ENCODE data around the gene SLC29A3. TPM values are rescaled to one million over a fixed set of nuclear protein-coding genes. Genes with fewer than 3 reads are reported as not detected.

SLC29A3 gene
- total and polyA plus RNA-seq, 2 of the 8 experiments (the other 6 are each of a cell fraction or from before 2014, with no cell fraction given): 14.0 to 24.6 TPM

- no peaks in the 10 kb centered on the region for H3K9me3 ChIP-seq (ENCODE audit: insufficient read depth in 2 of 2, low read depth in 1 of 2, low read length in 1 of 2)
- H3K23ac ChIP-seq (ENCODE audit: insufficient read length): no peak overlapping the region
- H3K23me2 ChIP-seq (ENCODE audit: low read depth, low read length): no peaks in the 10 kb centered on the region
- H3K56ac ChIP-seq (replicated peaks; ENCODE audit: insufficient read length, low read depth, low read length): no peak overlapping the region
- H3K36me3 ChIP-seq (ENCODE audit: control insufficient read depth in 2 of 4, insufficient read depth in 4 of 4, low read length in 3 of 4): peaks cover 4 to 24% (median 14%) of the 10 kb centered on the region in 4 experiments; a peak in 6 of 8 replicates
- no peak overlapping the region for H2AFZ ChIP-seq (ENCODE audit: low read length)
- H2BK5ac ChIP-seq (ENCODE audit: low read depth, low read length): no peak overlapping the region; the same call in 1 of the 2 replicates
- WGBS, 2 experiments (ENCODE audit: extremely low coverage in 1 of 2, insufficient coverage in 1 of 2, insufficient read length in 1 of 2, insufficient replicate concordance in 2 of 2, low coverage in 1 of 2, low lambda C conversion rate in 2 of 2, missing lambda C conversion rate in 1 of 2): 70% methylated on average over 10 of the region's 11 CpGs; no CpG with 5 or more reads in 1 of the 2 experiments
- H2BK20ac ChIP-seq (ENCODE audit: low read length): no peak overlapping the region
- no peak overlapping the region for H2BK120ac ChIP-seq (replicated peaks; ENCODE audit: low read depth, low read length)
- 0 out of 2 replicates have a peak, but pooled peaks cover 3% of the 10 kb centered on the region for H3K79me1 ChIP-seq (ENCODE audit: low read depth, low read length)
- H3K4me2 ChIP-seq (ENCODE audit: insufficient read depth in 1 of 2, low read depth in 2 of 2, low read length in 2 of 2): no peak overlapping the region
- H2AK5ac ChIP-seq (ENCODE audit: low read depth, low read length): no peak overlapping the region
- H3K4me3 ChIP-seq (ENCODE audit: extremely low read depth in 1 of 4, insufficient read depth in 2 of 4, low read depth in 3 of 4, low read length in 4 of 4): no peak overlapping the region
- H4K8ac ChIP-seq (ENCODE audit: extremely low read depth, insufficient read depth, low read length): no peak overlapping the region; the same call in 1 of the 2 replicates
- H2BK15ac ChIP-seq (ENCODE audit: low read length): 0 out of 2 replicates have a peak overlapping the region, but pooled peaks have one; percentile 46
- CTCF ChIA-PET (ENCODE audit: partially characterized antibody): interaction anchor here (0.6 to 11.2 kb wide), 49 partner anchors 7 to 394 kb away, joined by 3 to 175 read pairs (median 5); partner anchors contain the start of gene UNC5B
- no peak overlapping the region for H2BK12ac ChIP-seq (ENCODE audit: low read depth, low read length)
- DNase-seq (ENCODE audit: low read depth in 1 of 2, low spot score in 2 of 2) (peak in 1 of 2 experiments; percentile 85), FAIRE-seq (no peak)
- H4K91ac ChIP-seq (replicated peaks; ENCODE audit: insufficient read length, low read length): no peak overlapping the region
- no peaks in the 10 kb centered on the region for H3K79me2 ChIP-seq (ENCODE audit: control insufficient read depth in 1 of 2, insufficient read depth in 2 of 2, low read length in 2 of 2)
- H3K14ac ChIP-seq (ENCODE audit: insufficient read length): no peak overlapping the region
- no peak overlapping the region for H3K18ac ChIP-seq (ENCODE audit: extremely low read depth, low read length)
- H3K4ac ChIP-seq (replicated peaks; ENCODE audit: insufficient read length, low read depth, low read length): no peak overlapping the region
- no peaks in the 10 kb centered on the region for H3K4me1 ChIP-seq (replicated peaks in 1 of 4; ENCODE audit: control insufficient read depth in 3 of 4, insufficient read depth in 4 of 4, low read length in 3 of 4)
- peaks cover 2 to 11% of the 10 kb centered on the region in 2 experiments for H4K20me1 ChIP-seq (replicated peaks in 1 of 2; ENCODE audit: control insufficient read depth in 1 of 2, insufficient read depth in 2 of 2, low read length in 2 of 2)
- no peak overlapping the region for H4K5ac ChIP-seq (ENCODE audit: insufficient read length, low read depth, low read length)
- no peak overlapping the region for H3K9ac ChIP-seq (replicated peaks in 1 of 4; ENCODE audit: extremely low read depth in 1 of 4, low read depth in 3 of 4, low read length in 3 of 4)
- H3K27ac ChIP-seq (ENCODE audit: low read depth, low read length): no peak overlapping the region
- POLR2A ChIA-PET (ENCODE audit: partially characterized antibody): interaction anchor here (0.6 kb wide), 2 partner anchors 15 to 148 kb away, joined by 3 read pairs; no protein-coding TSS in a partner anchor
- H3K27me3 ChIP-seq (replicated peaks in 1 of 4; ENCODE audit: control insufficient read depth in 3 of 4, extremely low read depth in 1 of 4, insufficient read depth in 3 of 4, low read length in 3 of 4): no peaks in the 10 kb centered on the region
- TF ChIP-seq SIN3A (conservative IDR thresholded peaks at IDR 0.05 in 1 of 2, IDR thresholded peaks at IDR 0.05 in 1 of 2; ENCODE audit: low read depth in 1 of 2, low read length in 2 of 2) (no peak), CEBPB (IDR thresholded peaks at IDR 0.05; ENCODE audit: low read depth, low read length) (no peak), BRCA1 (IDR thresholded peaks at IDR 0.05; ENCODE audit: low read depth, low read length) (no peak), SIRT6 (IDR thresholded peaks at IDR 0.05; ENCODE audit: low read length) (no peak), RNF2 (IDR thresholded peaks at IDR 0.05; ENCODE audit: borderline replicate concordance, low read depth, low read length, missing control alignments, poor library complexity, severe bottlenecking) (no peak), BCL11A (IDR thresholded peaks at IDR 0.05; ENCODE audit: low read depth in 2 of 2, low read length in 2 of 2) (no peak), HDAC2 (IDR thresholded peaks at IDR 0.05; ENCODE audit: borderline replicate concordance in 1 of 2, low read depth in 2 of 2, low read length in 2 of 2) (no peak), RBBP5 (IDR thresholded peaks at IDR 0.05; ENCODE audit: borderline replicate concordance, low read depth, low read length) (no peak), KDM4A (IDR thresholded peaks at IDR 0.05; ENCODE audit: low read depth, low read length, severe bottlenecking) (no peak), RAD21 (IDR thresholded peaks at IDR 0.05 in 1 of 2, conservative IDR thresholded peaks at IDR 0.05 in 1 of 2; ENCODE audit: low read depth in 2 of 2, low read length in 2 of 2) (peak; percentile 91), TBP (IDR thresholded peaks at IDR 0.05; ENCODE audit: low read depth, low read length) (no peak), SP1 (IDR thresholded peaks at IDR 0.05; ENCODE audit: low read depth, low read length) (no peak)
Measured at GRCh38 chr10:71285180-71285545, 33.9 kb upstream of the SLC29A3 start.

All from H1 (cell line).